GM13977 (cell line): Measurements from ENCODE around the gene CANT1.

Experiments
- DNase-seq: peaks from one replicate; pipeline ENCODE4 v3.0.0; 2012; ENCODE audit warnings: low spot score
- CTCF ChIP-seq: IDR thresholded peaks from 2 replicates; pipeline ENCODE4 v1.5.1; 2012; ENCODE audit warnings: mild to moderate bottlenecking, control low read depth; ENCODE audit not compliant: insufficient read depth; ENCODE audit errors: extremely low read depth, missing control alignments
- in situ Hi-C: fragments of 300-500 bp; cut with MboI; formaldehyde crosslinking; loops from one replicate; pipeline ENCODE4 v1.12.0; 2022; ENCODE audit warnings: low sequenced_read_pairs, low pct_unique_long_range_greater_than_20kb, mixed read lengths, inconsistent platforms; ENCODE audit not compliant: unreplicated experiment

CANT1 gene

GRCh38 chr17:78999056-78999768 is 10.4 kb downstream of the CANT1 start:
- peak; percentile 27 for DNase-seq
- in situ Hi-C loops = no loop called here
- no peak for TF ChIP-seq CTCF

- in situ Hi-C loops = no loop called here
- TF ChIP-seq CTCF = no peak
- no peak for DNase-seq
Observed at GRCh38 chr17:78998311-78999055, 11.1 kb downstream of the CANT1 start.

- TF ChIP-seq CTCF = no peak
- DNase-seq = no peak
- in situ Hi-C loops = no loop called here
Observed at GRCh38 chr17:78997881-78998280, 11.7 kb downstream of the CANT1 start.

GRCh38 chr17:78997231-78997741 is 12.3 kb downstream of the CANT1 start:
- peak; percentile 29 for DNase-seq
- in situ Hi-C loops = no loop called here
- no peak for TF ChIP-seq CTCF

GRCh38 chr17:78996781-78997201 is 12.8 kb downstream of the CANT1 start:
- peak; percentile 28 for DNase-seq
- in situ Hi-C loops = no loop called here

More at GRCh38 chr17:78996781-78997201, 12.8 kb downstream of the CANT1 start:
- no peak for TF ChIP-seq CTCF
